ENCODE results near the gene MAGI2. TPM values are rescaled to one million over a fixed set of nuclear protein-coding genes. Genes with fewer than 3 reads are reported as not detected.

MAGI2 gene
- total RNA-seq, 1 experiment from 2014 or later: 0.34 TPM

DNA sequence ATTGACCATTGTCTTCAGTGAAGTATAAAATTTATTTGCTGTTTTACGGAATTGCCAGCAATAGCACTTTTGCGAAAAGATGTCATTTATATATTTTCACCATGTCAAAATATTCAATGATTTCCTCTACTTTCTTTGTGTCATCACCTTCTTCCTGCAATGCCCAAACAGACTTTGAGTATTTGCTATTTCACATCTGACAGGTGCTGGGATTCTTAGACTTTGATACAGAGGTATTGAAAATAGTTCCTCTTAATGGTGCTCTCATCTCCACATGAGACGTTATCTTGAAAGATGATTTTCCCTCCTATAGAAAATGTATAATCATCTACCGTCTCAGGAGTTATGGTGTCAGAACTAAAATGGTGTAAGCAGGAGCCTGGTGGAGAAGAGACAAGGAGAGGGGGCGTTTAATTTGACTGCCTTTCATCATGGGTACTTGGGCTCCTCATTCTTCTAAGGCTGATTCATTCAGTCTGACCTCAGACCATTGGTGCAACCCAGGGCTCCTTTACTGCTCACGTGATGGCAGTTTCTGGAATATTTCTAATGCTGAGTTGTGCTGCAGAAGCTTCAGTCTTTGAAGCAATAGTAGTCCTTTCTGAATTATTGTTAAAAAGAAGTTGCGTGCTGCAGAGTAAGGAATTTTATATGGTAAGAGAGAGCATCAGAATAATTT is 1250.3 kb downstream of the MAGI2 start:
- Histone ChIP-seq H3K4me1 (ENCODE audit: insufficient read depth, low read length, poor library complexity, severe bottlenecking) (no peaks in the 10 kb centered on the region), H3K4me3 (ENCODE audit: low read depth, low read length, poor library complexity, severe bottlenecking) (no peak overlapping the region), H3K27ac (ENCODE audit: low read depth, low read length, poor library complexity, severe bottlenecking) (no peak overlapping the region), H3K27me3 (replicated peaks; ENCODE audit: insufficient read depth, low read depth, low read length, poor library complexity) (no peaks in the 10 kb centered on the region), H3K9me3 (ENCODE audit: low read depth, low read length, poor library complexity, severe bottlenecking) (no peaks in the 10 kb centered on the region), H3K36me3 (ENCODE audit: insufficient read depth, low read length, poor library complexity, severe bottlenecking) (no peaks in the 10 kb centered on the region)
- ChIA-PET CTCF (no interaction called here), POLR2A (ENCODE audit: low non-redundant PET) (no interaction called here)
- intact Hi-C loops (cut with micrococcal nuclease; ENCODE audit: unreplicated experiment): no loop called here
- no TSS peak for BruUV-seq (replicated peaks)
- no peak for DNase-seq (ENCODE audit: low spot score)
- TF ChIP-seq EZH2 (IDR thresholded peaks at IDR 0.05; ENCODE audit: borderline replicate concordance, low read depth, low read length, poor library complexity, severe bottlenecking): no peak
- TF ChIP-seq, protein P1, sequence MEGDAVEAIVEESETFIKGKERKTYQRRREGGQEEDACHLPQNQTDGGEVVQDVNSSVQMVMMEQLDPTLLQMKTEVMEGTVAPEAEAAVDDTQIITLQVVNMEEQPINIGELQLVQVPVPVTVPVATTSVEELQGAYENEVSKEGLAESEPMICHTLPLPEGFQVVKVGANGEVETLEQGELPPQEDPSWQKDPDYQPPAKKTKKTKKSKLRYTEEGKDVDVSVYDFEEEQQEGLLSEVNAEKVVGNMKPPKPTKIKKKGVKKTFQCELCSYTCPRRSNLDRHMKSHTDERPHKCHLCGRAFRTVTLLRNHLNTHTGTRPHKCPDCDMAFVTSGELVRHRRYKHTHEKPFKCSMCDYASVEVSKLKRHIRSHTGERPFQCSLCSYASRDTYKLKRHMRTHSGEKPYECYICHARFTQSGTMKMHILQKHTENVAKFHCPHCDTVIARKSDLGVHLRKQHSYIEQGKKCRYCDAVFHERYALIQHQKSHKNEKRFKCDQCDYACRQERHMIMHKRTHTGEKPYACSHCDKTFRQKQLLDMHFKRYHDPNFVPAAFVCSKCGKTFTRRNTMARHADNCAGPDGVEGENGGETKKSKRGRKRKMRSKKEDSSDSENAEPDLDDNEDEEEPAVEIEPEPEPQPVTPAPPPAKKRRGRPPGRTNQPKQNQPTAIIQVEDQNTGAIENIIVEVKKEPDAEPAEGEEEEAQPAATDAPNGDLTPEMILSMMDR (conservative IDR thresholded peaks at IDR 0.05; ENCODE audit: low read depth, low read length): no peak

DNA sequence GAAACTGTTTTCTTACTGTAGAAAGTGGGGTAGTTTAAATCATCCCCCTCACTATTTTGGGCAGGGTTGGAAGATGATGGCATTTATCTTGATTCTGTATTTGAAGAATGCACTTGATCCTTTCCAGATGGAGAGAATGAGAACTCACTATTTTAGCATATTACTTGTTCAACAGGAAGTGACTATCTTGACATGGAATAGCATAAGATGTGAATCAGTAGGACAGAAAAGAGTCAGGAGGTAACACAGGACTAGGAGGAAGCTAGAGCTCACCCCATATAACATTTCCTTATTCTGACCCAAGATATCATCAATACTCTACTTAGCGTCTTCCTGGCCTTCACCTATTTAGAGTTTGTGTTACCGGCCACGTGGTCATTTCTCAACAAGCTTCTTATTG is 1254.7 kb downstream of the MAGI2 start:
- CTCF ChIA-PET: no interaction called here
- no peak overlapping the region for H3K4me3 ChIP-seq (ENCODE audit: low read depth, low read length, poor library complexity, severe bottlenecking)
- no peaks in the 10 kb centered on the region for H3K36me3 ChIP-seq (ENCODE audit: insufficient read depth, low read length, poor library complexity, severe bottlenecking)
- no peak for DNase-seq (ENCODE audit: low spot score)
- no peaks in the 10 kb centered on the region for H3K27me3 ChIP-seq (replicated peaks; ENCODE audit: insufficient read depth, low read depth, low read length, poor library complexity)
- H3K9me3 ChIP-seq (ENCODE audit: low read depth, low read length, poor library complexity, severe bottlenecking): no peaks in the 10 kb centered on the region
- H3K27ac ChIP-seq (ENCODE audit: low read depth, low read length, poor library complexity, severe bottlenecking): no peak overlapping the region
- no peak for TF ChIP-seq EZH2 (IDR thresholded peaks at IDR 0.05; ENCODE audit: borderline replicate concordance, low read depth, low read length, poor library complexity, severe bottlenecking)
- TF ChIP-seq, protein P1 (conservative IDR thresholded peaks at IDR 0.05; ENCODE audit: low read depth, low read length): no peak
- intact Hi-C loops (cut with micrococcal nuclease; ENCODE audit: unreplicated experiment): no loop called here
- POLR2A ChIA-PET (ENCODE audit: low non-redundant PET): no interaction called here
- no TSS peak for BruUV-seq (replicated peaks)
- H3K4me1 ChIP-seq (ENCODE audit: insufficient read depth, low read length, poor library complexity, severe bottlenecking): no peaks in the 10 kb centered on the region

DNA sequence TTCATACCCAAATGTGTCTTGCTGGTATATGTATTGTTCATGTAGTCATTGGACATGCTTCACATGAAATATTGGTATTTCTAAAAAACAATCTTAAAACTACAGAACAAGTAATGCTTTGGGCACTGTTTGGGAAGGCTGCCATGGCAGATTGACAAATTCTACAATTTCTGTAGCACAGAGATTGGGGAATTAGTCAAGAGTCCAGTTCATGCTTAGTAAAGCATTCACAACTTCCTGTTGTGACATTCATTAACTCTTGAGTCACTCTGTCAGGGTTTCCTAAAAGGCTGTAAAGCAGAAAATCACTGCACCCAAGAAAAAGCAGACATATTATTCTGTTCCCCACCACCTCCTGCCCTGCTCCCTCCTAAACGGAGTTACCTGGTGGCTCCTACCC is 1256.0 kb downstream of the MAGI2 start:
- POLR2A ChIA-PET (ENCODE audit: low non-redundant PET): no interaction called here
- Histone ChIP-seq H3K4me1 (ENCODE audit: insufficient read depth, low read length, poor library complexity, severe bottlenecking) (no peaks in the 10 kb centered on the region), H3K4me3 (ENCODE audit: low read depth, low read length, poor library complexity, severe bottlenecking) (no peak overlapping the region), H3K27me3 (replicated peaks; ENCODE audit: insufficient read depth, low read depth, low read length, poor library complexity) (no peaks in the 10 kb centered on the region), H3K9me3 (ENCODE audit: low read depth, low read length, poor library complexity, severe bottlenecking) (no peaks in the 10 kb centered on the region), H3K36me3 (ENCODE audit: insufficient read depth, low read length, poor library complexity, severe bottlenecking) (no peaks in the 10 kb centered on the region), H3K27ac (ENCODE audit: low read depth, low read length, poor library complexity, severe bottlenecking) (no peak overlapping the region)
- peak; percentile 52 for DNase-seq (ENCODE audit: low spot score)
- CTCF ChIA-PET: no interaction called here
- BruUV-seq (replicated peaks): no TSS peak
- intact Hi-C loops (cut with micrococcal nuclease; ENCODE audit: unreplicated experiment): no loop called here
- TF ChIP-seq, protein P1 (conservative IDR thresholded peaks at IDR 0.05; ENCODE audit: low read depth, low read length): no peak
- TF ChIP-seq EZH2 (IDR thresholded peaks at IDR 0.05; ENCODE audit: borderline replicate concordance, low read depth, low read length, poor library complexity, severe bottlenecking): no peak

Measured in A673 (cell line).